GF-D8 (cell line): Measurements from ENCODE around the gene MPND.

Source experiments
- DNase-seq: peaks from one replicate; lab custom pipeline; 2025; lab: John Stamatoyannopoulos, UW

Gene MPND

GRCh38 chr19:4366666-4367335, 23.4 kb downstream of the MPND start:
- no peak for DNase-seq

DNA sequence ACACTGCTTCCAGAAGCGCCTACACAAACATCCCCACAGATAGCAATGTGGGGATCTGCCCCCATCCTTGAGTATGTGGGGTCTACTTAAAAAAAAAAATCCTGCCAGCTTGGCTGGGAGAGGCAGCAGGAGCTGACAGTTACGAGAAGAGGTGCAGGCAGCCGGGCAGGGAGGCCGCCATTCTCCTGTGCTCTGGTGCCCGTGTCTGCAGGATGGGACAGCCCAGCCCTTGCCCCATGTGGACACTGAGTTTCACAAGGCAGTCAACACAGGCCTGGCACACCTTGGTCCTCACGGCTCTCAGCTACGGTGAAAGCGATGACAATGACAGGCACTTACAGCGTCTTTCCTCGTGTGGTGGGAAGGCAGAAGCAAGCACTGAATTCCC, 24.0 kb downstream of the MPND start:
- DNase-seq, result no peak

GRCh38 chr19:4367781-4368127, 24.4 kb downstream of the MPND start:
- no peak for DNase-seq

DNA sequence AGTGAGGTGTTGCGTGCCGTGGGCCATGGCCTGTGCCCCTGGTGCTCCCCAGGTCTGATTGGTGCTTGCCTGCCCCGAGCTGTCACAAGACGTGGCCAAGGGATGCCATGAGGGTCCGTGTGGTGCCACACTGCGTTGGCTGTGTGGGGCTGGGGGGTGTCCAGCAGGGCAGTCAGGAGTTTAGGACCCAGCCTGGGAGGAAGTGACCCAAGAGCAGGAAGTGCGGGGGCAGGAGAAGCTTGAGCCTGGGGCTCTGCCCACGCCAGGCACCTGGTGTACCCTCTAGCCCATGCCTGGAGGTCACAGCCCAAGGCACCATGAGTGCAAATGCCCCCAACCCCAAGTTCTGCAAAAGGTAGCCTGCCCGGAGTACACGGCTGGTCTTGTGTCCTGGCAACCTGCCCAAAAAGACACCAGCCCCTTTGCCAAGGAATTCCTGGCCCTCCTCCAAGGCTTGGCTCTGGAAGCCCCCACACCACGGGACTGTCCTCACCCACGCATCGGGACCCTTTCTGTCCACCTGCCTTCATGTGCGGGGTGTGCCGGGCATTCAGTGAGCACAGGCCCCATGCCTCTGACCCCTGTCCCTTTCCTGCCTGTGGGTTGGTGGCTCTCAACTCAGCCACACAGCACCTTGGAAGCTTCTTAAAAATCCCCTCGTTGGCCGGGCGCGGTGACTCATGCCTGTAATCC, 24.9 kb downstream of the MPND start:
- peak; percentile 43 for DNase-seq

DNA sequence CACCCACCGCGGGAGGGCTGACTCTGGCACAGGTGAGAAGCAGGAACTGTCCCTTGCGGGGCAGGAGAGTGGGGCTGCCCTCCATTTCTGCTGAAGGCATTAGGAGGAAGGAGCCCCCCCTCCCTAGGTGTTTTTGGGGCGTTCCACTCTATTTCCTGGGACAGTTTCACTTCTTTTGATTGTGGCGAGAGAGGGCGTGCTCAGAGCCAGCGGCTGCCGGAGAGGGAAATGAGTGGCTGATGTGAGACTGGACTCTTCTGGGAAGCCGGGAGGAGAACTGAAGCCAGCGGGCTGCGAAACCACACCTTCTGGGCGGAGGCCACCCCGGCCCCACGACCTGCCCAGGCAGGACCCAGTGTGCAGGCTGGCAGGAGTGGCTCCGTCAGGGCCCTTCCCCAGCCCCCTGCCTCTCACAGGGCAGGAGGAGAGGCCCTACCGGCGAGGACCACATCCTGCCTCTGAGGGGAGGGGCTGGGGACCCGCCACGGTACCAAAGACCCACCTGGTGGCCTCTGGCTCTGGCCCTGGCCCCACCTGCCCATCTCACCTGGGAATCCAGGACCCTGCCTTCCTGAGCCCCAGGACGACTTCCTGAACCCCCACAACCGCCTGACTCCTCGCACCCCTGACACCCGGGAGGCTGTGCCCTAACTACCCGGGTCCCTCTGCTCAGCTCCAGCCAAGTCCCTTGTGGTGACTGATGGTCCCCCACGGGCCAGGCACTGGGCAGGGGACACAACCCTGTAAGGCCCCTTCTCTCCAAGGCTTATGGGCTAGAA, 25.9 kb downstream of the MPND start:
- DNase-seq, result peak; percentile 55

GRCh38 chr19:4369888-4370260, 26.5 kb downstream of the MPND start:
- peak; percentile 54 for DNase-seq

DNA sequence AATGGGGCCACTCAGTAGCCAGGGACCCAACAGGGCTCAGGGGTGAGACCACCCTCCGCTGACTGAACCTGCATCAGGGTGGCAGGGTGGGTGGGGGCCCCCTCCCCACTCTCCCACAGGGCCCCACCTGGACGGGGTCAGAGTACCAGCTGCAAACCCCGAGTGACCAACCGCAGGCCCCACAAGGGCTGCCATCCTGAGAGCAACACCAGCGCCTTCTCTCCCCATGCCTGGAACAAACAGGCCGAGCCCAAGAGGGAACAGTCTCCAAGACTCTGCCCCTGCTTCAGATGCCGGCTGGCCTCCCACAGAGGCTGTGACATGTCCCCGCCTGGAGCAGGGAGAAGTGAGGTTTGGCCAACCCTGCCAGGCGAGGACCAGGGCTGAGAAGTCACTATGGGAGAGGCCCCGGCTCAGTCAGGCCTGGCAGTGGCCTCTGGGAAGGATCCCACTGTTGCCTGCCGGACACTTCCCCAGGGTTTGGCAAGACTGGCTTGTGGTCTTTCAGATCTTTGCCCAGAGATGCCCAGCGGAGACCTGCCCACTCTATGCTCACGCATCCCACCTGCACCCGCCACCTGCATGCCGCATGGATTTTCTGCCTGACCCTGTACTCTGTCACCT, 27.2 kb downstream of the MPND start:
- DNase-seq, result no peak

- DNase-seq, result no peak
Measured at GRCh38 chr19:4371247-4372164, 28.1 kb downstream of the MPND start.

DNA sequence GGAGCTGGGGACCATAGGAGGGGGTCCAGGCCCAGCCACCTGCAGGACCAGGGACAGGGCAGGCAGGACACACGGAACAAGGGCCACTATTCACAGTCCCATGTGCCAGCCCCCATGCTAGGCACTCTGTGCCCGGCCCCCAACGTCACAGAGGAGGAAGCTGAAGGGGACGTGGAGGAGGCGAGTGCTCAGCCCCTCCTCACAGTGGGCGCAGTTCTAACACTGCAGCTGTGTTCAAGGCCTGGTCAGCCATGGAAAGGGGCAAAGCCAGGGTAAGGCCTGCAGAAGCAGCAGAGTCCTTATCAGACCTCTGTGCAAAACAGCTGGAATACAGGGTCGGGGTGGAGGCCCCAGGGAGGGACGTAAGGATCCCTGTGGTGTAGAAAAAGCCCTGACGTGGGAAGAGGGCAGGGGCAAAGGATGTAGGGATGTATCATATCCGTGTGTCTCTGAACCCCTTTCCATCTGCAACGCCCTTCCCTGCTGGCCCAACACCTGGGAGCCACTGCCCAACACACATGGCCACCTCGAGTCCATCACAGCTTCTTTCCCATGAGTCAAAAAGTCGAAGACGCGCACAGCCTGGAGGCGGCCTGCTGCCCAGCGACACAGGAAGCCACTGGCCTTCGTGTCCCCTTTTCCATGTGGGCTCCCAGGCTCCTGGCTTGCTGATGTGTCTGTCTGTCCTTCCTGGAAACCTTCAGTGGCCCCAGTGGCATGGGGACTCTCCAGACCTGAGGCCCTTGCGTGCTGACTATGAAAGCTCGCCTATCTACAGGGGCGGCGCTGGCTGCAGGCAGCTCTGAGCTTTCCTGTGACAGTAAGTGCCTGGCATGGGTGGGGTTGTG, 29.0 kb downstream of the MPND start:
- no peak for DNase-seq

- DNase-seq, result no peak
Measured at GRCh38 chr19:4373013-4373367, 29.6 kb downstream of the MPND start.

DNA sequence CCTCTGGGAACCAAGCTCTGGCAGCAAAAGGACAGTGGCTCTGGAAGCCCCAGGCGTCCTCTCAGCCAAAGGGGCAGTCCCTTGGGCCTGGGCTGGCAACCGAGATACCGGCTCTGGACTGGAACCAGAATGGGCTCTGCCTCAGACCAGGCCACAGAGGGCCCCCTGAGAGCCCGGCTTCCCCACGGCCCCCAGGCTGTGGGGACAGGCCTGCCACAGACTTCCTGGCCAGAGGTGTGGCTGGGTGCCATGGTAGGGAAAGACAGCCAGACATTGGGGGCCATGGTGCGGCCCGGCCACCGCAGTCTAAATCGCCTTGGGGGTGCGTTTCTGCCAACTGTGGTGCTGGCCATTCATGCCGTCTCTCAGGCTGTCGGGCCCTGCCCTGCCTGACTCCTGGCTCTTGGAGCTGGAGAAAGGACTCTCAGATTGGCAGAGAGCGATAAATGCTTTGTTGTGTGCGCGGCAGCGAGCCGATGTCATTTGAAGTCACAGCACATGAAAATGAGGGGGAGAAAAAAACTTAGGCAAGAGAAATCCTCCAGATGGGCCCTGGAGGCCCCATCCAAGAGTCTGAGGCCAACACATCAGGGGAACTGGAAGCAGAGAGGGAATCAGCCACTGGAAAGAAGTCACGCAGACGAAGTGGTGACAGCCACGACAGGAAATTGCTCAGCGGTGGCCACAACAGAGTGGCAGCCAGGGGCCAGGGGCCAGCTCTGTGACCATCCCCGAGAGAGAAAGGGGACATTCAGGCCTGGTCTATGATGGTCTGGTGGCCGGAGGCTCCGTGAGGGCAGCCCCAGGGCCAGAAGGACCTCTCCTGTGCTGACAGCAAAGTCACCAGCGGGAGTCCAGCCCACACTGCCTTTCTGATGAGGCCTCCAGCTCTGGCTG, 30.5 kb downstream of the MPND start:
- DNase-seq, result peak; percentile 41

- DNase-seq, result peak; percentile 55
Measured at GRCh38 chr19:4374498-4375163, 31.3 kb downstream of the MPND start.

DNA sequence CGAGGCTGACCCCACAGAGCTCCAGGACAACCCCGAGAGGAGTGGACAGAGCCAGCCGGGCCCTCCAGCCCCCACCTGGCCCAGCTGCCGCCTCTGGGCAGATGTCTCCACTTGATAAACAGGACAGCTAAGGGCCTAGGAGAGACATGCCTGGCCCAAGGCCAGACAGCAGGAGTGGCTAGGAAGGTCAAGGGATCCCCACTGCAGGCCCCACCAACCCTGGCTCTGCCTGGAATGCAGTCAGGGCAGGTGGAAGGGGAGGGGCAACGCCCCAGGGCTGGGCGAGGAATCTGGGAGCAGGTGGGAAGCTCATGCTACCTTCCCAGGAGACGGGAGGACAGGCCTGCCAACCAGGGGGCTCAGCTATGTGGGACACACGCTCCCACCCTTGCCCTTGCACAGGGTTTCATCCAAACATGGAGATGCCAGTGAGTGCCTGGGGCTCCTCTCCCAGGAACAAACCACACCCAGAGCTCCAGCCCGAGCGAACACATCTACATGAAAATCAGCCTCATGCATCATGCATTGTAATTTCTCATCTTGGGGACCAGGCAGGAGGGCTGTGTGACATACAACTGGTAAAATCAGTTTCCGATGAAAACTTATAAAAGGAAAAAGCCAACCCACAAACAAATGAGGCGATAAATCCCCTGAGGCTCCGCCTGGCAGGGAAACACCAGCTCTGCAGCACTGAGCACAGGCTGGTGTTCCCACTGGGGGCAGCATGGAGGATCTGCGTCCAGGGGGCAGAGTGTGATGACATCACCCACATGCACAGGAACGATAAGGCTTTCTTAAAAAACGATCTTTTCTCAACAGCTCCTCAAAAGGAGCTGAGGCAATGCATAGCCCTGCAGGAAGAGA, 32.0 kb downstream of the MPND start:
- peak; percentile 84 for DNase-seq

DNA sequence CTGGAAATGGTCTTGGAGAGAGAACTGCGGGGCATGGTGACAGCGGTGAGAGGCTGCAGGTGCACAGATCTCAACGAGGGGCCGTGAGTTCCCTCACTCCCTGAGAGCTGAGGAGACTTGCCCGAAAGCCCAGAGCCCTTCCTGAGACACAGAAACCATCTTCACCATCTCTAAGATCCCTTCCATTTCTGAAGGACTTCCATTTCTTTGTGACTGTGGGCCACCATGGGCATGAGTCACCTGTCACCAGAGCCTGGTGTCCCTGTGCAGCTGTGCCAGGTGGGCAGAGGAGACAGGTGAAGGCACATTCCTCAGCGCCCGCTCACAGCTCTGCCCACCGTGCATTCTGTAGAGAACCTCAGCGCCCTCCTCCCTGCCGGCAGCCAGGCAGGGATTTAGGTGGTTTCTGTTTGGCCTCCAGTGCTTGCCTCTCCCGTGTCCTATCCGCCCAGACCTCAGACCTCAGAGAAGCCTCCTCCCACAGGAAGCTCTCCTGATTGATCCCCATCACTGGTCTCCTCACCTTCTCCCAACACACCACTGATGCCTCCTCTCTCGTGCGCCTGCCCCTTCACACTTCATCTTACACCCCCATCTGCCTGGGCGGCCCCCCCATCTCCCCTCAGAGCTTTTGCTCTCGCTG, 32.8 kb downstream of the MPND start:
- no peak for DNase-seq

GRCh38 chr19:4376671-4376990, 33.3 kb downstream of the MPND start:
- no peak for DNase-seq

- no peak for DNase-seq
Measured at GRCh38 chr19:4376991-4377781, 33.8 kb downstream of the MPND start.

GRCh38 chr19:4378886-4379285, 35.5 kb downstream of the MPND start:
- no peak for DNase-seq
